SHP77 (cell line): Measurements from ENCODE around the gene RNLS.
"Not testable (repeated sequence)": the region's sequence is repeated elsewhere in the genome, so short reads cannot be mapped to it uniquely, and the experiment has no call there.

ENCODE experiments used
- DNase-seq, 2 experiments: peaks; one replicate each; lab custom pipeline; 2025; lab: John Stamatoyannopoulos, UW

The RNLS gene

GRCh38 chr10:88386821-88387773, 196.0 kb downstream of the RNLS start:
- DNase-seq: no peak

- no peak for DNase-seq
Measured at GRCh38 chr10:88386204-88386788, 196.8 kb downstream of the RNLS start.

GRCh38 chr10:88385601-88386203, 197.4 kb downstream of the RNLS start:
- no peak for DNase-seq

- no peak for DNase-seq
Measured at GRCh38 chr10:88383276-88383675, 199.8 kb downstream of the RNLS start.

GRCh38 chr10:88382699-88383098, 200.4 kb downstream of the RNLS start:
- no peak for DNase-seq

GRCh38 chr10:88379575-88379974, 203.5 kb downstream of the RNLS start:
- no peak for DNase-seq

- no peak for DNase-seq
Measured at GRCh38 chr10:88377510-88377909, 205.6 kb downstream of the RNLS start.

GRCh38 chr10:88374392-88375175, 208.5 kb downstream of the RNLS start:
- no peak for DNase-seq

GRCh38 chr10:88372881-88373592, 210.1 kb downstream of the RNLS start:
- DNase-seq: no peak

GRCh38 chr10:88372051-88372715, 210.9 kb downstream of the RNLS start:
- no peak for DNase-seq

GRCh38 chr10:88370713-88371112, 212.4 kb downstream of the RNLS start:
- DNase-seq: no peak

GRCh38 chr10:88366772-88367171, 216.3 kb downstream of the RNLS start:
- no peak for DNase-seq

- no peak for DNase-seq
Measured at GRCh38 chr10:88361995-88362807, 220.9 kb downstream of the RNLS start.

GRCh38 chr10:88361494-88361893, 221.6 kb downstream of the RNLS start:
- no peak for DNase-seq

GRCh38 chr10:88355750-88356149, 227.4 kb downstream of the RNLS start:
- not testable (repeated sequence) for DNase-seq

- DNase-seq: no peak
Measured at GRCh38 chr10:88347597-88348304, 235.4 kb downstream of the RNLS start.

GRCh38 chr10:88347022-88347421, 236.1 kb downstream of the RNLS start:
- DNase-seq: no peak

- DNase-seq: no peak
Measured at GRCh38 chr10:88346144-88346977, 236.8 kb downstream of the RNLS start.
